K562 (cell line): ENCODE data around the gene GGT6. TPM values are rescaled to one million over a fixed set of nuclear protein-coding genes. Genes with fewer than 3 reads are reported as not detected.

Experiments used
- ATAC-seq: fragments of 200-7000 bp; cut with Tn5 transposase; 3 replicates; pipeline ENCODE4 v1.9.1; 2020; ENCODE audit warnings: moderate library complexity
- BruUV-seq: library from RNA; stranded (reverse); fragments of 400-500 nt; replicated peaks from 2 replicates; lab custom pipeline; 2021; lab: Mats Ljungman, UMichigan
- CTCF ChIA-PET: fragments of 300-600 bp; formaldehyde crosslinking; extraction: SDS; loops from one replicate; lab custom pipeline; 2021; ENCODE audit warnings: low intra/inter-chr PET ratio; lab: Yijun Ruan, JAX
- POLR2A ChIA-PET: fragments of 300-600, 350-650 bp; sonication (Branson Sonifier 250); formaldehyde crosslinking; extraction: SDS; loops from one replicate; lab custom pipeline; 2021; ENCODE audit warnings: antibody characterized with exemption, inconsistent platforms; lab: Yijun Ruan, JAX
- DNase-seq, 4 experiments: peaks; one replicate each; pipeline versions ENCODE4 v3.0.0 to v3.0.0-alpha.2; 2011 to 2018; ENCODE audit warnings: low spot score in 3 of 4, mixed read lengths in 3 of 4; ENCODE audit errors: extremely low read depth in 1 of 4
- FAIRE-seq: peaks from 2 replicates; lab custom pipeline; 2011; peaks lifted over from hg19 to GRCh38; lab: Jason Lieb, UNC
- H2AFZ ChIP-seq: 2 replicates; pipeline ENCODE4 v1.6.0; 2011; ENCODE audit warnings: low read depth, low read length, control low read depth, inconsistent platforms
- H3K27ac ChIP-seq: fragments of 200-600 bp; 3 replicates; pipeline ENCODE4 v1.8.0; 2011; ENCODE audit warnings: low read depth, mild to moderate bottlenecking, control low read depth, inconsistent platforms, low read length, moderate library complexity, mixed read lengths; ENCODE audit errors: extremely low read depth
- H3K27me3 ChIP-seq, 2 experiments: fragments of 300-600 bp in 1 of 2; 2 replicates in 1 of 2; 3 replicates in 1 of 2; pipeline versions ENCODE4 v1.6.0 to v1.8.0; 2011; ENCODE audit warnings: inconsistent platforms in 2 of 2, low read length in 2 of 2, mild to moderate bottlenecking in 1 of 2, mixed read lengths in 1 of 2, moderate library complexity in 1 of 2; ENCODE audit not compliant: control insufficient read depth in 2 of 2, insufficient read depth in 2 of 2
- H3K36me3 ChIP-seq: fragments of 300-600 bp; 3 replicates; pipeline ENCODE4 v1.8.0; 2011; ENCODE audit warnings: mild to moderate bottlenecking, low read length, inconsistent platforms; ENCODE audit not compliant: control insufficient read depth, insufficient read depth
- H3K4me1 ChIP-seq, 2 experiments: fragments of 200-600 bp in 1 of 2; replicated peaks in 1 of 2; 2 replicates in 1 of 2; 3 replicates in 1 of 2; pipeline versions ENCODE4 v1.5.1 to v1.8.0; 2011; ENCODE audit warnings: inconsistent platforms in 2 of 2, low read length in 2 of 2, mild to moderate bottlenecking in 1 of 2, mixed read lengths in 1 of 2, moderate library complexity in 1 of 2; ENCODE audit not compliant: control insufficient read depth in 2 of 2, insufficient read depth in 2 of 2
- H3K4me2 ChIP-seq: 2 replicates; pipeline ENCODE4 v1.6.1; 2011; ENCODE audit warnings: low read length, control low read depth, inconsistent platforms, mixed read lengths; ENCODE audit not compliant: insufficient read depth
- H3K4me3 ChIP-seq: fragments of 200-600 bp; sonication (generic), shearing (Covaris generic); 2 replicates; pipeline ENCODE4 v1.5.1; 2016; ENCODE audit warnings: control low read depth, inconsistent platforms
- H3K79me2 ChIP-seq: fragments of 200-600 bp; 3 replicates; pipeline ENCODE4 v1.8.0; 2011; ENCODE audit warnings: low read length, inconsistent platforms; ENCODE audit not compliant: control insufficient read depth, insufficient read depth
- H3K9ac ChIP-seq, 2 experiments: 2 replicates each; pipeline versions ENCODE4 v1.6.0 to v1.6.1; 2011; ENCODE audit warnings: low read depth in 2 of 2, low read length in 2 of 2, control low read depth in 1 of 2, inconsistent platforms in 1 of 2, mild to moderate bottlenecking in 1 of 2, mixed read lengths in 1 of 2; ENCODE audit not compliant: insufficient read depth in 1 of 2
- H3K9me1 ChIP-seq: one replicate; pipeline ENCODE4 v1.6.0; 2011; ENCODE audit warnings: inconsistent platforms, mild to moderate bottlenecking, low read length, moderate library complexity; ENCODE audit not compliant: control insufficient read depth, insufficient read depth
- H3K9me3 ChIP-seq: replicated peaks from 2 replicates; pipeline ENCODE4 v1.5.1; 2011; ENCODE audit warnings: low read depth, low read length, inconsistent platforms; ENCODE audit not compliant: control insufficient read depth, insufficient read depth
- H4K20me1 ChIP-seq: replicated peaks from 2 replicates; pipeline ENCODE4 v1.6.1; 2011; ENCODE audit warnings: low read length, inconsistent platforms, mixed read lengths; ENCODE audit not compliant: control insufficient read depth, insufficient read depth
- CBX3 ChIP-seq, 2 experiments: IDR thresholded peaks; 1 replicate in 1 of 2; 2 replicates in 1 of 2; pipeline ENCODE4 v1.6.1; 2012; ENCODE audit warnings: inconsistent platforms in 2 of 2, low read length in 2 of 2, borderline replicate concordance in 1 of 2, control low read depth in 1 of 2
- KDM2B ChIP-seq: fragments of 250-450 bp; sonication (Bioruptor Pico); IDR thresholded peaks from 2 replicates; pipeline ENCODE4 v1.8.0; 2021; ENCODE audit warnings: mild to moderate bottlenecking, moderate library complexity
- NCOA6 ChIP-seq: fragments of 450-650 bp; IDR thresholded peaks from 2 replicates; pipeline ENCODE4 v1.6.1; 2017; ENCODE audit warnings: mild to moderate bottlenecking
- OTX1 ChIP-seq: fragments of 450-650 bp; formaldehyde crosslinking; IDR thresholded peaks from 2 replicates; pipeline ENCODE4 v1.4.0; 2022; ENCODE audit warnings: mild to moderate bottlenecking
- POLR2A ChIP-seq: fragments of 450-650 bp; conservative IDR thresholded peaks from 2 replicates; pipeline ENCODE4 v1.6.1; 2016
- UBTF ChIP-seq, 2 experiments: IDR thresholded peaks; 2 replicates each; pipeline ENCODE4 v1.6.1; 2012; ENCODE audit warnings: improper control_type of control experiment in 2 of 2, low read depth in 2 of 2, low read length in 2 of 2, borderline replicate concordance in 1 of 2
- WGBS: fragments of 100-300 bp; shearing (Covaris generic); methylation state at CpG from one replicate; pipeline ENCODE4 v1.1.6; 2016; ENCODE audit warnings: low coverage, mixed read lengths; ENCODE audit not compliant: insufficient coverage; ENCODE audit errors: missing lambda C conversion rate; 5-methylcytosine and 5-hydroxymethylcytosine counted together
- in situ Hi-C: fragments of 300-500 bp; cut with MboI; formaldehyde crosslinking; loops from 4 replicates; pipeline ENCODE4 v1.15.0; 2018; ENCODE audit warnings: inconsistent platforms, mixed read lengths
- intact Hi-C: fragments of 100-400 bp; cut with micrococcal nuclease; formaldehyde crosslinking; loops from 2 replicates; pipeline ENCODE4 v1.14.2; 2022
- polyA plus RNA-seq, 8 experiments: library from polyadenylated mRNA; depleted of rRNA in 4 of 8; stranded (reverse) in 5 of 8; unstranded in 3 of 8; fragments of >200 nt; fragmentation: Nextera tagmentation in 2 of 8; fragmentation: Illumina TruSeq in 1 of 8; extraction: Ambion mirVana in 2 of 8; extraction: Trizol in 1 of 8; gene quantifications; 2 replicates each; pipeline versions ENCODE4 v1.2.1 to v1.2.3, GENCODE V29; 2011 to 2014; ENCODE audit warnings: inconsistent platforms in 1 of 8, missing spikeins in 1 of 8
- total RNA-seq, 7 experiments: library from RNA; depleted of rRNA in 6 of 7; stranded (reverse); fragments of >200 nt in 6 of 7; fragmentation: Illumina TruSeq in 2 of 7; extraction: Trizol in 2 of 7; gene quantifications; 2 replicates each; pipeline versions ENCODE4 v1.2.1 to v1.2.3, GENCODE V29; 2011 to 2021; ENCODE audit warnings: low replicate concordance in 1 of 7
- TF ChIP-seq, protein P1 (sequence below): fragments of 450-650 bp; IDR thresholded peaks from 2 replicates; pipeline ENCODE4 v1.6.1; 2016

GGT6 gene
- total and polyA plus RNA-seq, 9 of the 15 experiments (the other 6 are each of a cell fraction or from before 2014, with no cell fraction given) = 0.09 TPM; not detected in 8

GRCh38 chr17:4610162-4610561 lies 49.8 kb upstream of the GGT6 start:
- Histone ChIP-seq H3K4me3 (no peak overlapping the region), H3K9me1 (no peaks in the 10 kb centered on the region), H3K79me2 (no peaks in the 10 kb centered on the region), H3K27me3 (peaks cover 20 to 40% of the 10 kb centered on the region in 2 experiments), H4K20me1 (0 out of 2 replicates have a peak, but pooled peaks cover 6% of the 10 kb centered on the region), H3K27ac (no peak overlapping the region), H3K4me2 (no peak overlapping the region), H3K9me3 (no peaks in the 10 kb centered on the region), H2AFZ (no peak overlapping the region), H3K9ac (no peak overlapping the region), H3K4me1 (peaks cover 3 to 7% of the 10 kb centered on the region in 2 experiments; a peak in 3 of 5 replicates), H3K36me3 (no peaks in the 10 kb centered on the region)
- WGBS = 37% methylated on average over 5 of the region's 5 CpGs
- FAIRE-seq = no peak
- no peak for ATAC-seq
- TF ChIP-seq POLR2A = no peak
- no TSS peak for BruUV-seq
- ChIA-PET CTCF (no interaction called here), POLR2A (interaction anchor here (0.6 to 1.2 kb wide), 2 partner anchors 11 to 451 kb away, joined by 3 read pairs; no protein-coding TSS in a partner anchor)
- in situ Hi-C loops (no loop called here), intact Hi-C loops (no loop called here)
- no peak for DNase-seq

DNA sequence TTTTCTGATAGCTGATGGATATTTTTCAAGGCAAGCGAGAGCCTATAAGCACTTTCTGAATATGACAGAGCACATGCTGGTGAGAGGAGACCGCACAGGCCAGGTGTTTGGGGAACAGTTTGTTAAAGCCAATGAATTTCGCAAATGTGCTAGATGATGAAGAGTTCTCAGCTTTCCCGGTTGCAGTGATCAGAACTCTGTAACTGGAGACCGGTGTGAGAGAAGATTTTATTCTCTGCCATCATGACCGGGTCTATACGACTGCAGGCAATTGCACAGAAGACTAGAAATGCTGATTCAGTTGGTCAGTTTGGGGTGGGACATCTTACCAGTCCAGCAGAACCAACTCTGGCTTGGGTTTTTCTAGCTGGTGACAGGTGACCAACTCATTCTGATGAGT lies 49.4 kb upstream of the GGT6 start:
- WGBS = 17% methylated on average over 7 of the region's 7 CpGs
- no peaks in the 10 kb centered on the region for H3K9me3 ChIP-seq

More for the DNA sequence above, 49.4 kb upstream of the GGT6 start:
- BruUV-seq = no TSS peak
- Histone ChIP-seq H3K9ac (no peak overlapping the region), H2AFZ (no peak overlapping the region), H3K79me2 (no peaks in the 10 kb centered on the region), H3K4me2 (no peak overlapping the region), H3K4me1 (peaks cover 3 to 7% of the 10 kb centered on the region in 2 experiments; a peak in 3 of 5 replicates), H3K27ac (no peak overlapping the region), H3K9me1 (no peaks in the 10 kb centered on the region), H3K27me3 (peaks cover 20 to 40% of the 10 kb centered on the region in 2 experiments), H4K20me1 (0 out of 2 replicates have a peak, but pooled peaks cover 6% of the 10 kb centered on the region), H3K4me3 (no peak overlapping the region), H3K36me3 (no peaks in the 10 kb centered on the region)
- ATAC-seq (no peak), FAIRE-seq (no peak), DNase-seq (no peak)
- no peak for TF ChIP-seq NCOA6
- no peak for TF ChIP-seq CBX3 (IDR thresholded peaks at IDR 0.05; ENCODE audit: borderline replicate concordance in 1 of 2, low read length in 2 of 2)
- TF ChIP-seq, protein P1, sequence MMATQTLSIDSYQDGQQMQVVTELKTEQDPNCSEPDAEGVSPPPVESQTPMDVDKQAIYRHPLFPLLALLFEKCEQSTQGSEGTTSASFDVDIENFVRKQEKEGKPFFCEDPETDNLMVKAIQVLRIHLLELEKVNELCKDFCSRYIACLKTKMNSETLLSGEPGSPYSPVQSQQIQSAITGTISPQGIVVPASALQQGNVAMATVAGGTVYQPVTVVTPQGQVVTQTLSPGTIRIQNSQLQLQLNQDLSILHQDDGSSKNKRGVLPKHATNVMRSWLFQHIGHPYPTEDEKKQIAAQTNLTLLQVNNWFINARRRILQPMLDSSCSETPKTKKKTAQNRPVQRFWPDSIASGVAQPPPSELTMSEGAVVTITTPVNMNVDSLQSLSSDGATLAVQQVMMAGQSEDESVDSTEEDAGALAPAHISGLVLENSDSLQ = no peak
- no peak for TF ChIP-seq KDM2B (CRISPR knock-in tag)
- TF ChIP-seq OTX1 = no peak
- TF ChIP-seq UBTF (IDR thresholded peaks at IDR 0.05; ENCODE audit: borderline replicate concordance in 1 of 2, low read depth in 2 of 2, low read length in 2 of 2) = no peak
- in situ Hi-C loops (no loop called here), intact Hi-C loops (no loop called here)
- POLR2A ChIA-PET = interaction anchor here (1.2 kb wide), 1 partner anchor 11 kb away, joined by 3 read pairs; no protein-coding TSS in a partner anchor
- CTCF ChIA-PET = no interaction called here
